Thymus (tissue), 11 donors: ENCODE results near the gene CXorf65. TPM values are rescaled to one million over a fixed set of nuclear protein-coding genes. Genes with fewer than 3 reads are reported as not detected.

Experiments used
- DNase-seq, 9 donors: peaks; one replicate each; pipeline ENCODE4 v3.0.0-alpha.2; 2013; ENCODE audit warnings: low spot score in 9 of 9, low read depth in 6 of 9, missing footprints in 1 of 9
- H3K27ac ChIP-seq, 2 donors: one replicate each; pipeline ENCODE4 v1.5.1; 2013; ENCODE audit warnings: control low read depth in 1 of 2, low read depth in 1 of 2, low read length in 1 of 2, mild to moderate bottlenecking in 1 of 2, moderate library complexity in 1 of 2
- H3K27me3 ChIP-seq, 2 donors: one replicate each; pipeline ENCODE4 v1.5.1; 2013; ENCODE audit warnings: low read length in 1 of 2; ENCODE audit not compliant: control insufficient read depth in 2 of 2, insufficient read depth in 1 of 2
- H3K36me3 ChIP-seq, 2 donors: one replicate each; pipeline ENCODE4 v1.5.1; 2013; ENCODE audit warnings: low read length in 1 of 2, mild to moderate bottlenecking in 1 of 2, moderate library complexity in 1 of 2; ENCODE audit not compliant: control insufficient read depth in 2 of 2, insufficient read depth in 2 of 2
- H3K4me1 ChIP-seq, 2 donors: one replicate each; pipeline ENCODE4 v1.5.1; 2013; ENCODE audit warnings: low read length in 2 of 2; ENCODE audit not compliant: control insufficient read depth in 2 of 2, insufficient read depth in 2 of 2
- H3K4me3 ChIP-seq, 2 donors: one replicate each; pipeline ENCODE4 v1.5.1; 2013; ENCODE audit warnings: low read length in 2 of 2, control low read depth in 1 of 2, mild to moderate bottlenecking in 1 of 2
- H3K9me3 ChIP-seq, 2 donors: one replicate each; pipeline ENCODE4 v1.5.1; 2013; ENCODE audit warnings: low read length in 1 of 2, mild to moderate bottlenecking in 1 of 2; ENCODE audit not compliant: control insufficient read depth in 2 of 2, insufficient read depth in 1 of 2
- WGBS: extraction: QIAGEN DNeasy Blood & Tissue Kit; methylation state at CpG from one replicate; pipeline ENCODE4 v1.1.7; 2013; 5-methylcytosine and 5-hydroxymethylcytosine counted together
- polyA plus RNA-seq: library from polyadenylated mRNA; stranded (reverse); fragments of 200-250 nt; gene quantifications from one replicate; pipeline ENCODE4 v1.2.3, GENCODE V29; 2013
- total RNA-seq: library from RNA; stranded (reverse); fragments of 120-200 nt; gene quantifications from one replicate; pipeline ENCODE4 v1.2.4, GENCODE V29; 2013
- donor health status: healthy.

CXorf65 gene
- total and polyA plus RNA-seq, 2 donors, result 4.5 to 40.8 TPM

GRCh38 chrX:71111141-71111843 lies 4.8 kb upstream of the CXorf65 start, which contains the start of gene IL2RG:
IL2RG (minus strand) TSS chrX:71111577; CDS start chrX:71111539, 38 bp downstream.
- H3K36me3 ChIP-seq, result peaks cover 9 to 25% of the 10 kb centered on the region in 2 donors
- peak; percentile 70 to 94 (median 83) for DNase-seq
- H3K4me1 ChIP-seq, result peaks cover 6 to 43% of the 10 kb centered on the region in 2 donors
- H3K4me3 ChIP-seq, result peak within 1 kb of the TSS; percentile 53 to 80
- no peaks in the 10 kb centered on the region for H3K27me3 ChIP-seq
- no peaks in the 10 kb centered on the region for H3K9me3 ChIP-seq
- 5% methylated on average over 8 of the region's 8 CpGs for WGBS
- peak within 1 kb of the TSS; percentile 86 to 95 for H3K27ac ChIP-seq

GRCh38 chrX:71109051-71109450 lies 2.5 kb upstream of the CXorf65 start:
- 64% methylated on average over 6 of the region's 6 CpGs for WGBS
- peaks cover 7 to 64% of the 10 kb centered on the region in 2 donors for H3K4me1 ChIP-seq
- H3K27me3 ChIP-seq, result no peaks in the 10 kb centered on the region
- no peaks in the 10 kb centered on the region for H3K9me3 ChIP-seq
- DNase-seq, result no peak
- peak overlapping the region; percentile 53 to 91 for H3K27ac ChIP-seq
- H3K4me3 ChIP-seq, result peak overlapping the region; percentile 53 to 80
- H3K36me3 ChIP-seq, result peaks cover 9 to 30% of the 10 kb centered on the region in 2 donors

DNA sequence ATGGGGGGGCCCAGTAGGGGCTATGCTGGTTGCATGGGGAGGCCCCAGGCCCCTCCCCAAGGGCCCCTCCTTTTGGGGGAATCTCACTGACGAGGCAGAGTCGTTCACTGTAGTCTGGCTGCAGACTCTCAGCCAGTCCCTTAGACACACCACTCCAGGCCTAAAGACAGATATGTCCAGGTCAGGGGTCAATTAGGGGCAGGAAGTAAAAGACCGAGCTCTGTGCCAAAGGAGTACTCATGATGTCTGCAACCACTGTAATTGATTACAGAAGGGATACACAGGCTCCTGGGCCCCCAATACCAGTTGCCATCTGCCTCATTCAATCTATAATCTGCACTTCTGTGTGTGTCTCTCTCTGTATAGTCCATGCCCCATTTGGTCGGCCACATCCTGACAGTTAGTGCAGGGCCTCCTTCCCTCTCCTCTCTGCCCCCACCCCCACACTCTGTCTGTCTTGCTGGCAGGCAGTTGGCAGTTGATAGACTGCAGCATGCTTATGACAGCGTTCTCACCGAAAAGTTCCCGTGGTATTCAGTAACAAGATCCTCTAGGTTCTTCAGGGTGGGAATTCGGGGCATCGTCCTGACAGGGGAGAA lies 1.3 kb upstream of the CXorf65 start:
- Histone ChIP-seq H3K4me1 (peaks cover 10 to 67% of the 10 kb centered on the region in 2 donors), H3K4me3 (peak overlapping the region; percentile 53 to 80), H3K9me3 (no peaks in the 10 kb centered on the region), H3K27ac (peak overlapping the region; percentile 74 to 91), H3K36me3 (peaks cover 9 to 30% of the 10 kb centered on the region in 2 donors), H3K27me3 (no peaks in the 10 kb centered on the region)
- WGBS, result 2% methylated on average over 9 of the region's 9 CpGs
- peak in 3 of 9 donors; percentile 58 to 79 (median 59) for DNase-seq

DNA sequence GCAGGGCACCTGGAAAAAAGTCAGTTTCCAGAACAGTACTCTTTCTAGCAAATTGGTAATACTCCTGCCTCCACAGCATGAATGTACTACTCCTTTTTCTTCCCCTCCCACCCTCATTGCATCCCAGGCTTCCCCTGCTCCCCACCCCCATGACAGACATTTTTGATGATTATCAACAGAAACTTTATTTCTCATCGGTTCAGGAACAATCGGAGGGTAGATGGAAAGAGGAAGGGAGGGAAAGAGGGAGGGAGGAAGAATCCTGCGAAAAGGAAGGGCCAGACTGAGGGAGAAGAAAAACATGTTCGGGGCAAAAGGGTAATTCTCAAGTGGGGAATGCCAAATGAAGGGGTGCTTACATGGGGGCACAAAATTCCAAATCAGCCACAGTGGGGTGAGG lies 705 bp upstream of the CXorf65 start:
- peaks cover 11 to 30% of the 10 kb centered on the region in 2 donors for H3K36me3 ChIP-seq
- no peak for DNase-seq
- no peaks in the 10 kb centered on the region for H3K9me3 ChIP-seq
- peak overlapping the region; percentile 53 to 80 for H3K4me3 ChIP-seq
- 69% methylated on average over 4 of the region's 4 CpGs for WGBS
- peaks cover 11 to 69% of the 10 kb centered on the region in 2 donors for H3K4me1 ChIP-seq
- peak overlapping the region; percentile 74 to 91 for H3K27ac ChIP-seq
- H3K27me3 ChIP-seq, result no peaks in the 10 kb centered on the region

DNA sequence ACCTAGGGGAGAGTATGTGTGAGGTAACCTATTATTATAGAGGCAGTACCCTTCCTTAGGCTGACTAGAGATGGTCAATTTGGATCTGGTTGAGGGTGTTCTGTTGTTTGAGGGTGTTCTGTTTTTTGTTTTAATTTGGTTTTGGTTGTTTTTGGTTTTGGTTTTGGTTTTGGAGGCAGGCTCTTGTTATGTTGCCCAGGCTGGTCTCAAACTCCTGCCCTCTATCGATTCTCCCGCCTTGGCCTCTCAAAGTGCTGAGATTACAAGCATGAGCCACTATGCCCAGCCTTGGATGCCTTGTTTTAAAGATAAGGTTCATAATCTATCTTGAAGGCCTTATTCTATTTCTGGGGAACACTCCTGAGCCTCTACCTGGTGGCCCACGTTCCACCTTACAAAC lies 912 bp downstream of the CXorf65 start:
- no peak overlapping the region for H3K4me3 ChIP-seq
- no peaks in the 10 kb centered on the region for H3K9me3 ChIP-seq
- peaks cover 12 to 79% of the 10 kb centered on the region in 2 donors for H3K4me1 ChIP-seq
- H3K27ac ChIP-seq, result peak overlapping the region; percentile 31 to 62
- no peak for DNase-seq
- peaks cover 0 to 1% of the 10 kb centered on the region in 2 donors for H3K27me3 ChIP-seq
- WGBS, result 91% methylated on average over 3 of the region's 3 CpGs
- peaks cover 13 to 38% of the 10 kb centered on the region in 2 donors for H3K36me3 ChIP-seq

DNA sequence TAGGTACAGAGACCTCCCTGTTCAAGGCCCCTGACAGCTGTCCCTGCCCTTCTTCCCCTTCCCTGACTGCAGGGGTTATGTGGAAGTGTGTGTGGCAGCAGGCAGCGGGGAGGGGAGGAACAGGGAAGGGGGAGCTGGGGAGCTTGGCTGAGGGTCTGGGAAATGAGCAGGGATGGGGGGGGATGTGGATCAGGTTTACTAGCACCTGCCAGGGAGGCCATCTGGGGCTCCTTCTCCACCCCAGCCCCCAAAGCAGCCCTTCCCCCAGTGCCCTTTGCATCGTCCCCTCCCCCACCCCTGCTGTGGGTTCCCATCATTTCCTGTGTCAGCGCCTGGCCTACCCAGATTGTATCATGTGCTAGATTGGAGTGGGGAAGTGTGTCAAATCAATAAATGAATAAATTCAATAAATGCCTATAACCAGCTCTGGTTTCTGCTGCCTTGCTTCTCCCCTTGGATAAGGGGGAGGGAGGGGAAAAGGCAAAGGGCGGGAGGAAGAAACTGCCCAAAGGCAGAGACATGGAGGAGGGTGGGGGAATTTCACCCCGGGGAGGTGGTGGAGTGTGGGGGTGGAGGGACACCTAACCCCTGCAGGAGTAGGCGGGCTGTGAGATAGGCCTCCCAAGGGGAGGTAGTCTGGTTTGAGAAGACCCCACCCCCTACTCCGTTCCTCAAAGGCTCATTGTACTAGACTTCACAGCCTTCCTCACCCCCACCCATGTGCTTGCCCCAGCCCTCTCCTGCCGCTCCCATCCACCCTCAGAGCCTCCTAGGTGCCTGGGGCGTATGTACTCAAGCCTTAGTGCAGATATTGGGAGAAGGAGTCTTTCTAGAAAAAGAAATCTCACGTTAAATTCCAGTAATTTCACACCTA lies 3.2 kb downstream of the CXorf65 start:
- 5% methylated on average over 10 of the region's 10 CpGs for WGBS
- peak overlapping the region; percentile 48 to 70 for H3K4me3 ChIP-seq
- H3K4me1 ChIP-seq, result peaks cover 15 to 90% of the 10 kb centered on the region in 2 donors
- peak overlapping the region; percentile 92 to 93 for H3K27ac ChIP-seq
- peaks cover 13 to 26% of the 10 kb centered on the region in 2 donors for H3K36me3 ChIP-seq
- DNase-seq, result peak in 5 of 9 donors; percentile 61 to 91 (median 78)
- peaks cover 0 to 3% of the 10 kb centered on the region in 2 donors for H3K27me3 ChIP-seq
- no peaks in the 10 kb centered on the region for H3K9me3 ChIP-seq

DNA sequence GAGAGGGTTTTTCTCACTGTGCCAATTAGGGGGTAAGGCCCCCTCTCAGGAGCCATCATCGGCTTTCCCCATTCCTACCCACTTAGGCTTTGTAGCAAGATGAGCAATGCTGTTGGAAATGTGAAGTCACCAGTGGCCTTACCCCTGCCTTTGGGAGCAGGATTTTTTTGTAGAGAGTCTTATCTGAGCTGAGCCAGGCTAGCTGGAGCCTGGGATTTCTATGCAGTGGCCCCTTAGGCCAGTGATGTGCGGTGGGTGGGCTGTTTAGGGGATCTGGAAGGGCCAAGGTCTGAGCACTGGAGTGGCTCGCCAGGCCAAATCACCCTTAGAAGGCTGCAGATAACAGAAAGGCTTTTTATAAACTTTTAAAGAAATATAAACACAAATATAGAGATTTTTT lies 4.2 kb downstream of the CXorf65 start:
- WGBS, result 95% methylated on average over 3 of the region's 3 CpGs

DNA sequence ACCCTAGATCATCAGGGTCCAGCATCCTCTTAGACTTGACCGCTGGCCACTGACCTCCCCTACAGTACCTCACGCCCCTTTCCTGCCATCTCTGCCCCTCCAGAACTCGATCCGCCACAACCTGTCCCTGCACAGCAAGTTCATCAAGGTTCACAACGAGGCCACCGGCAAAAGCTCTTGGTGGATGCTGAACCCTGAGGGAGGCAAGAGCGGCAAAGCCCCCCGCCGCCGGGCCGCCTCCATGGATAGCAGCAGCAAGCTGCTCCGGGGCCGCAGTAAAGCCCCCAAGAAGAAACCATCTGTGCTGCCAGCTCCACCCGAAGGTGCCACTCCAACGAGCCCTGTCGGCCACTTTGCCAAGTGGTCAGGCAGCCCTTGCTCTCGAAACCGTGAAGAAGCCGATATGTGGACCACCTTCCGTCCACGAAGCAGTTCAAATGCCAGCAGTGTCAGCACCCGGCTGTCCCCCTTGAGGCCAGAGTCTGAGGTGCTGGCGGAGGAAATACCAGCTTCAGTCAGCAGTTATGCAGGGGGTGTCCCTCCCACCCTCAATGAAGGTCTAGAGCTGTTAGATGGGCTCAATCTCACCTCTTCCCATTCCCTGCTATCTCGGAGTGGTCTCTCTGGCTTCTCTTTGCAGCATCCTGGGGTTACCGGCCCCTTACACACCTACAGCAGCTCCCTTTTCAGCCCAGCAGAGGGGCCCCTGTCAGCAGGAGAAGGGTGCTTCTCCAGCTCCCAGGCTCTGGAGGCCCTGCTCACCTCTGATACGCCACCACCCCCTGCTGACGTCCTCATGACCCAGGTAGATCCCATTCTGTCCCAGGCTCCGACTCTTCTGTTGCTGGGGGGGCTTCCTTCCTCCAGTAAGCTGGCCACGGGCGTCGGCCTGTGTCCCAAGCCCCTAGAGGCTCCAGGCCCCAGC lies 5.7 kb downstream of the CXorf65 start:
- 87% methylated on average over 31 of the region's 31 CpGs for WGBS
- H3K4me1 ChIP-seq, result peaks cover 12 to 80% of the 10 kb centered on the region in 2 donors
- no peaks in the 10 kb centered on the region for H3K9me3 ChIP-seq
- peak in 2 of 9 donors; percentile 42 to 68 for DNase-seq
- H3K4me3 ChIP-seq, result no peak overlapping the region
- peaks cover 4 to 9% of the 10 kb centered on the region in 2 donors for H3K36me3 ChIP-seq
- H3K27ac ChIP-seq, result peak overlapping the region in 1 of 2 donors; percentile 69
- peaks cover 0 to 8% of the 10 kb centered on the region in 2 donors for H3K27me3 ChIP-seq

More for the DNA sequence above, 4.2 kb downstream of the CXorf65 start:
- Histone ChIP-seq H3K27ac (peak overlapping the region; percentile 60 to 93), H3K36me3 (peaks cover 6 to 16% of the 10 kb centered on the region in 2 donors), H3K27me3 (peaks cover 0 to 3% of the 10 kb centered on the region in 2 donors), H3K4me1 (peaks cover 15 to 88% of the 10 kb centered on the region in 2 donors), H3K9me3 (no peaks in the 10 kb centered on the region), H3K4me3 (no peak overlapping the region)
- DNase-seq, result no peak
